ENCODE data around the gene MAPK4.
A peak's percentile ranks its signal among the peaks of the same experiment; 100 is the strongest.

MAPK4 gene

GRCh38 chr18:50751490-50751889 is 191.6 kb downstream of the MAPK4 start:
- Histone ChIP-seq H3K9me3 (ENCODE audit: control insufficient read depth, insufficient read depth, low read depth, low read length) (no peaks in the 10 kb centered on the region), H3K4me1 (ENCODE audit: control insufficient read depth, insufficient read depth, low read length) (peaks cover 2% of the 10 kb centered on the region; the same call in 1 of the 2 replicates), H3K36me3 (ENCODE audit: control insufficient read depth in 2 of 2, insufficient read depth in 1 of 2, low read length in 2 of 2) (no peaks in the 10 kb centered on the region), H3K4me3 (ENCODE audit: low read depth, low read length) (no peak overlapping the region), H3K27ac (ENCODE audit: extremely low read depth, low read depth, low read length) (no peak overlapping the region)
- POLR2A ChIA-PET, result no interaction called here
- CTCF ChIA-PET, result no interaction called here
- no peak for TF ChIP-seq CTCF (tag by site-specific recombination; IDR thresholded peaks at IDR 0.05)
- no peak for TF ChIP-seq ZNF10 (tag by site-specific recombination; IDR thresholded peaks at IDR 0.05)
- TF ChIP-seq WT1 (tag by site-specific recombination; IDR thresholded peaks at IDR 0.05), result no peak
- TF ChIP-seq GFI1B (tag by site-specific recombination; IDR thresholded peaks at IDR 0.05), result no peak

GRCh38 chr18:50751947-50752346 is 192.1 kb downstream of the MAPK4 start:
- ChIA-PET CTCF (no interaction called here), POLR2A (no interaction called here)
- H3K36me3 ChIP-seq (ENCODE audit: control insufficient read depth in 2 of 2, insufficient read depth in 1 of 2, low read length in 2 of 2), result no peaks in the 10 kb centered on the region
- no peak overlapping the region for H3K4me3 ChIP-seq (ENCODE audit: low read depth, low read length)
- peaks cover 2% of the 10 kb centered on the region; the same call in 1 of the 2 replicates for H3K4me1 ChIP-seq (ENCODE audit: control insufficient read depth, insufficient read depth, low read length)
- H3K9me3 ChIP-seq (ENCODE audit: control insufficient read depth, insufficient read depth, low read depth, low read length), result no peaks in the 10 kb centered on the region
- H3K27ac ChIP-seq (ENCODE audit: extremely low read depth, low read depth, low read length), result no peak overlapping the region
- TF ChIP-seq CTCF (tag by site-specific recombination; IDR thresholded peaks at IDR 0.05) (no peak), ZNF335 (tag by site-specific recombination; conservative IDR thresholded peaks at IDR 0.05) (0 out of 2 replicates have a peak, but pooled peaks have one; percentile 22), ZBTB44 (tag by site-specific recombination; IDR thresholded peaks at IDR 0.05) (no peak), ZNF560 (tag by site-specific recombination; IDR thresholded peaks at IDR 0.05; ENCODE audit: borderline replicate concordance) (no peak), ZNF324 (tag by site-specific recombination; IDR thresholded peaks at IDR 0.05) (0 out of 2 replicates have a peak, but pooled peaks have one; percentile 22), ZNF501 (tag by site-specific recombination; IDR thresholded peaks at IDR 0.05) (no peak), ZNF18 (tag by site-specific recombination; IDR thresholded peaks at IDR 0.05) (no peak), YY2 (tag by site-specific recombination; IDR thresholded peaks at IDR 0.05) (no peak), EGR2 (tag by site-specific recombination; IDR thresholded peaks at IDR 0.05; ENCODE audit: low read depth) (0 out of 2 replicates have a peak, but pooled peaks have one; percentile 9), ZBTB21 (tag by site-specific recombination; IDR thresholded peaks at IDR 0.05) (0 out of 2 replicates have a peak, but pooled peaks have one; percentile 44), ZBTB17 (tag by site-specific recombination; IDR thresholded peaks at IDR 0.05) (no peak), ZNF677 (tag by site-specific recombination; IDR thresholded peaks at IDR 0.05) (no peak), ZNF843 (tag by site-specific recombination; IDR thresholded peaks at IDR 0.05) (no peak), ZNF37A (tag by site-specific recombination; IDR thresholded peaks at IDR 0.05) (no peak), ZSCAN18 (tag by site-specific recombination; IDR thresholded peaks at IDR 0.05) (no peak), PRDM4 (tag by site-specific recombination; IDR thresholded peaks at IDR 0.05) (no peak), PRDM10 (tag by site-specific recombination; IDR thresholded peaks at IDR 0.05) (no peak)

Data from HEK293 (cell line).